Measurements from ENCODE around the gene RFX5.
A peak's percentile ranks its signal among the peaks of the same experiment; 100 is the strongest.

Gene RFX5

DNA sequence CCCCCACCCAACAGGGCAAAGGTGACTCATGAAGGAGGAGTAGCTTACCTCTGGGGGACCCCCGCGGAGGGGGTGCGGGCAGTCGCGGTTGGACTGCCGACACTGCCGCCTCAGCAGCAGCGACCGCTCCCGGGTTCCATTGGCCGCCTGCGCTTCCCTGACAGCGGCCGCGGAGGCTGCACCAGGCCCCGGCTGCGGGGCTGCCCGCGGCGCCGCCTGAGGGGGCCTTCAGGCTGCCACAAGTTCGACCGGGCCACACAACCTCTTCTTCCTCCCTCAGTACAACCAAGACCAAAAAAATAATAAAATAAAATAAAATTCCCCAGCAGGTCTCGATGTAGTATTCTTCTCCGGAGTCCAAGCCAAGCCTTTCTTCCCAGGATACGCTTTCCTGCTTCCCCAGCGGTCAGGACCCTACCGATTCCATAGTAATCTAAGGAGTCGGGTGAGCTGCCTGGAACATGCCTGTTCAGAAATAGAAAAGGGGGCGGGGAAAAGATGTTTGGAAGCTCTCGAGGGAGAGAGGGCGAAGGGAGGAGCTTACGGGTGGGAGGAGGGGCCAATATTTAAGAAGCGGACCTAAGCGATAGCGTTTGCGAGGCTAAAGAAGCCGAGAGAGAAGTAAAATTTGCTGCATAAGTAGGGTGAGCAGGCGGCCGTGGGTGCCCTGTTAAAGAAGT, 19.7 kb downstream of the RFX5 start, which contains the start of gene PI4KB:
PI4KB (minus strand) TSS at position 194 of the 680 bp plus-strand sequence. CDS start 10,935 bp downstream, outside the sequence.
- Mint-ChIP-seq H3K4me3 (peak within 1 kb of the TSS; percentile 96), H3K36me3 (ENCODE audit: low read depth) (peaks cover 21% of the 10 kb centered on the region), H3K27me3 (ENCODE audit: low read depth, poor library complexity) (peaks cover 4% of the 10 kb centered on the region), H3K27ac (peak within 1 kb of the TSS; percentile 100), H3K9me3 (no peaks in the 10 kb centered on the region), H3K4me1 (peaks cover 27% of the 10 kb centered on the region)
- TF ChIP-seq CTCF (IDR thresholded peaks at IDR 0.05) = no peak
- peak; percentile 92 for DNase-seq

DNA sequence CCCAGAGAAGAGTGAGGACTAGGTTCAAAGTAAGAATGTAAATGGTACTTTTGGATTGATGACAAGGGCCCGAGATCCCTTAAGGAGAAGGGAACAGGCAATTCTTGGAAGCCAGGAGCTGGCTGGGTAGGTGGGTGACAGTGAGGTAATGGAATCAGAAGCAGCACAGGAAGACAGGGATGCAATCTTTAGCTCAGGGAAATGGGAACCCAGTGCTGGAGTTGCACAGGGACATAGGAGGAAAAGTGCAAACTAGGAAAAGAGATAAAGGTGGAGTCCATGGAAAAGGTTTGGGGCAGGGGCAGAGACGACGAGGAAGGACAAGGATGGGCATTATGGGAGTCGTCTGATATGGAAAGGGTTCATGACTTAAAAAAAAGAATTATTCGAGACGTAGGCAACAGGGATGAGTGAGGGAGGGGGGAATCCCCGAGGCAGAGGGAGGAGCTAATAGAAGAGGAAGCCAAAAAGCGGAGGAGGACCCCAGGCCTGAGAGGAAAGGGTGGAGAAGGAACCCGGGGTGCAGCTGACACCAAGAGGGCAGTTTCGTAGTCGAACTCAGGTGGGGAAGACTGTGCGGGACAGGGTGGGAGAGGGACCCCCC, 20.3 kb downstream of the RFX5 start:
- peaks cover 27% of the 10 kb centered on the region for H3K36me3 Mint-ChIP-seq (ENCODE audit: low read depth)
- peak overlapping the region; percentile 96 for H3K4me3 Mint-ChIP-seq
- peak overlapping the region; percentile 97 for H3K27ac Mint-ChIP-seq
- H3K4me1 Mint-ChIP-seq = peaks cover 27% of the 10 kb centered on the region
- H3K27me3 Mint-ChIP-seq (ENCODE audit: low read depth, poor library complexity) = peaks cover 4% of the 10 kb centered on the region
- TF ChIP-seq CTCF (IDR thresholded peaks at IDR 0.05) = no peak
- no peaks in the 10 kb centered on the region for H3K9me3 Mint-ChIP-seq
- no peak for DNase-seq

GRCh38 chr1:151325646-151326429, 21.2 kb downstream of the RFX5 start:
- Mint-ChIP-seq H3K4me3 (peak overlapping the region; percentile 96), H3K27me3 (ENCODE audit: low read depth, poor library complexity) (peaks cover 3% of the 10 kb centered on the region), H3K27ac (peak overlapping the region; percentile 97), H3K36me3 (ENCODE audit: low read depth) (peaks cover 32% of the 10 kb centered on the region), H3K4me1 (peaks cover 27% of the 10 kb centered on the region), H3K9me3 (no peaks in the 10 kb centered on the region)
- peak; percentile 19 for DNase-seq
- no peak for TF ChIP-seq CTCF (IDR thresholded peaks at IDR 0.05)

DNA sequence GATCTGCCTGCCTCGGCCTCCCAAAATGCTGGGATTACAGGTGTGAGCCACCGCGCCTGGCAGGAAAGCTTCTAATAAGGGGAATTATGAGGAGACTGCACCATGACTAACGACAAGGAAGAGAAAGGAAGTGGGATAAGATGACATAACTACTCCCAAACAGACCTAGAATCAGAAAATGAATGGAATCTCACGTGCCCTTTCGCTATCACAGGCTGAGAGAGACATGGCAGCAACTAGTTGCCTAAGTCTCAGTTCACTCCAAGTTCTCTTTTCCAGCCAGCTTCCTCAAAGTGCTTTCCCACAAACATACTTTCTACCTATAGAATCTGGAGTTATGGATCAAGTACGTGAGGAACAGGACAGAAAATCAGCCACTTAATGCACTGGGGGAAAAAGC, 21.8 kb downstream of the RFX5 start:
- Mint-ChIP-seq H3K4me1 (peaks cover 27% of the 10 kb centered on the region), H3K36me3 (ENCODE audit: low read depth) (peaks cover 38% of the 10 kb centered on the region), H3K27ac (no peak overlapping the region), H3K4me3 (peak overlapping the region; percentile 96), H3K9me3 (no peaks in the 10 kb centered on the region), H3K27me3 (ENCODE audit: low read depth, poor library complexity) (no peaks in the 10 kb centered on the region)
- DNase-seq = no peak
- TF ChIP-seq CTCF (IDR thresholded peaks at IDR 0.05) = no peak

DNA sequence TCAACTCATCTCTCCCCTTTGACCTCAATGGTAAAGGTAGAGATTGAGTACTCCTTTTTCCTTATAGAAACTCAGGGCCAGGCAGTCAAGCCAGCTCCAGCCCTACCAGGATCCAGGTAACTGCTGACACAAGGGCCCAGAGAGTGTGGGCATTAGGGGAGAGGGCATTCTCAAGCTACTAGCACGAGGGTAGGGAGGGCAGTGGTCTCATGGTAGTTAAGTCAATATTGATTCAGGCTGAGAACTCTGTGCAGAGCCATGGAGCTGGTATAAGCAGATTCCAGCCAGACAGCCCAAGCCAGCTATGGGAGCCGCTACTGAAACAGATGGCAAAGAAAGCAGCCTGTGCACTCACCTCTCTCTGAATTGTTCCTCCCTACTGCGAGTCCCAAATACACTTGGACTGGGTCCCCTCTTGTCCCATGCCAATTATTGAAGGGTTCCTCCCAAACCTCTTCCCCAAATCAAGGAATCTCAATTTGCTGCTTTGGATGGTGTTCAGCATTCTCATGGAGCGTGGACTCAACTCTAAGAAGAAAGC, 22.6 kb downstream of the RFX5 start:
- peak overlapping the region; percentile 50 for H3K27ac Mint-ChIP-seq

More for the DNA sequence above, 22.6 kb downstream of the RFX5 start:
- Mint-ChIP-seq H3K27me3 (ENCODE audit: low read depth, poor library complexity) (peaks cover 2% of the 10 kb centered on the region), H3K36me3 (ENCODE audit: low read depth) (peaks cover 40% of the 10 kb centered on the region), H3K9me3 (no peaks in the 10 kb centered on the region), H3K4me3 (no peak overlapping the region), H3K4me1 (peaks cover 27% of the 10 kb centered on the region)
- no peak for TF ChIP-seq CTCF (IDR thresholded peaks at IDR 0.05)
- no peak for DNase-seq

Data from nephron progenitor cell (in vitro differentiated cells).